HG03439 (cell line): ENCODE measurements around the gene KRTAP10-6.
"Not testable (repeated sequence)": the region's sequence is repeated elsewhere in the genome, so short reads cannot be mapped to it uniquely, and the experiment has no call there.

Source experiments
- ATAC-seq: cut with Tn5 transposase; IDR thresholded peaks from one replicate; pipeline ENCODE4 v1.9.1; 2021; ENCODE audit warnings: mild to moderate bottlenecking, moderate library complexity; ENCODE audit not compliant: unreplicated experiment

Gene KRTAP10-6

GRCh38 chr21:44600118-44600978 lies 8.0 kb upstream of the KRTAP10-6 start, which contains the start of gene KRTAP10-7:
TSS of gene KRTAP10-7 (plus strand) at chr21:44600597. CDS start at chr21:44600622, 25 bp downstream.
- not testable (repeated sequence) for ATAC-seq

GRCh38 chr21:44599264-44600029 lies 7.1 kb upstream of the KRTAP10-6 start:
- no peak for ATAC-seq

GRCh38 chr21:44598061-44598460 lies 5.8 kb upstream of the KRTAP10-6 start:
- ATAC-seq: no peak

- ATAC-seq: no peak
Observed at GRCh38 chr21:44596068-44596725, 3.9 kb upstream of the KRTAP10-6 start.

GRCh38 chr21:44595524-44595923 lies 3.2 kb upstream of the KRTAP10-6 start:
- no peak for ATAC-seq

- no peak for ATAC-seq
Observed at GRCh38 chr21:44594406-44594916, 2.2 kb upstream of the KRTAP10-6 start.

GRCh38 chr21:44593598-44594405 lies 1.5 kb upstream of the KRTAP10-6 start:
- no peak for ATAC-seq

- ATAC-seq: not testable (repeated sequence)
Observed at GRCh38 chr21:44591801-44592130, 539 bp downstream of the KRTAP10-6 start.

GRCh38 chr21:44590897-44591800 lies 1.2 kb downstream of the KRTAP10-6 start:
- not testable (repeated sequence) for ATAC-seq

- ATAC-seq: no peak
Observed at GRCh38 chr21:44590311-44590721, 2.0 kb downstream of the KRTAP10-6 start.

GRCh38 chr21:44589586-44590305 lies 2.6 kb downstream of the KRTAP10-6 start:
- no peak for ATAC-seq

- no peak for ATAC-seq
Observed at GRCh38 chr21:44589094-44589493, 3.2 kb downstream of the KRTAP10-6 start.

- no peak for ATAC-seq
Observed at GRCh38 chr21:44585892-44586291, 6.4 kb downstream of the KRTAP10-6 start.

GRCh38 chr21:44583800-44584147 lies 8.5 kb downstream of the KRTAP10-6 start:
- ATAC-seq: no peak

- no peak for ATAC-seq
Observed at GRCh38 chr21:44583089-44583799, 9.1 kb downstream of the KRTAP10-6 start.

- no peak for ATAC-seq
Observed at GRCh38 chr21:44582055-44582454, 10.2 kb downstream of the KRTAP10-6 start.

- no peak for ATAC-seq
Observed at GRCh38 chr21:44581158-44581557, 11.1 kb downstream of the KRTAP10-6 start.

GRCh38 chr21:44580231-44580821 lies 12.0 kb downstream of the KRTAP10-6 start, which contains the start of gene KRTAP10-5:
TSS of gene KRTAP10-5 (minus strand) at chr21:44580604. CDS start at chr21:44580578, 26 bp downstream.
- not testable (repeated sequence) for ATAC-seq
